H1 (cell line): Measurements from ENCODE around the gene UBE2V1. TPM values are rescaled to one million over a fixed set of nuclear protein-coding genes. Genes with fewer than 3 reads are reported as not detected.
A peak's percentile ranks its signal among the peaks of the same experiment; 100 is the strongest.

Experiments used
- CTCF ChIA-PET: fragments of 300-600 bp; sonication (Branson Sonifier 250); formaldehyde crosslinking; loops from one replicate; lab custom pipeline; 2021; ENCODE audit not compliant: partially characterized antibody; lab: Charles Lee
- POLR2A ChIA-PET: fragments of 300-600 bp; sonication (Branson Sonifier 250); formaldehyde crosslinking; loops from one replicate; lab custom pipeline; 2021; ENCODE audit warnings: inconsistent platforms; ENCODE audit not compliant: partially characterized antibody; lab: Charles Lee
- DNase-seq, 2 experiments: peaks; one replicate each; pipeline versions ENCODE4 v3.0.0 to v3.0.0-alpha.2; 2010 to 2022; ENCODE audit warnings: low spot score in 2 of 2, low read depth in 1 of 2, mixed read lengths in 1 of 2
- FAIRE-seq: peaks from 2 replicates; lab custom pipeline; 2011; peaks lifted over from hg19 to GRCh38; lab: Jason Lieb, UNC
- H2AFZ ChIP-seq: 2 replicates; pipeline ENCODE4 v1.8.1; 2012; ENCODE audit warnings: low read length, inconsistent platforms
- H2AK5ac ChIP-seq: 2 replicates; pipeline ENCODE4 v1.6.1; 2013; ENCODE audit warnings: low read depth, low read length
- H2BK120ac ChIP-seq: replicated peaks from 2 replicates; pipeline ENCODE3; 2013; ENCODE audit warnings: low read depth, low read length, inconsistent platforms
- H2BK12ac ChIP-seq: 2 replicates; pipeline ENCODE4 v1.6.1; 2013; ENCODE audit warnings: low read depth, low read length
- H2BK15ac ChIP-seq: 2 replicates; pipeline ENCODE4 v1.6.1; 2013; ENCODE audit warnings: low read length
- H2BK20ac ChIP-seq: 2 replicates; pipeline ENCODE4 v1.6.1; 2013; ENCODE audit warnings: low read length
- H2BK5ac ChIP-seq: 2 replicates; pipeline ENCODE4 v1.6.1; 2013; ENCODE audit warnings: low read depth, low read length
- H3K14ac ChIP-seq: 2 replicates; pipeline ENCODE4 v1.6.1; 2013; ENCODE audit warnings: inconsistent platforms; ENCODE audit not compliant: insufficient read length
- H3K18ac ChIP-seq: 2 replicates; pipeline ENCODE4 v1.6.1; 2013; ENCODE audit warnings: low read length; ENCODE audit errors: extremely low read depth
- H3K23ac ChIP-seq: 2 replicates; pipeline ENCODE4 v1.6.1; 2013; ENCODE audit warnings: inconsistent platforms; ENCODE audit not compliant: insufficient read length
- H3K23me2 ChIP-seq: 2 replicates; pipeline ENCODE4 v1.6.1; 2013; ENCODE audit warnings: low read depth, low read length
- H3K27ac ChIP-seq: 2 replicates; pipeline ENCODE4 v1.6.1; 2011; ENCODE audit warnings: low read depth, low read length, inconsistent platforms
- H3K27me3 ChIP-seq, 4 experiments: replicated peaks in 1 of 4; 1 replicate in 1 of 4; 2 replicates in 3 of 4; pipeline versions ENCODE4 v1.6.1 to v1.8.1; 2011 to 2013; ENCODE audit warnings: low read length in 3 of 4, mild to moderate bottlenecking in 3 of 4, inconsistent platforms in 2 of 4, mixed read lengths in 2 of 4, moderate library complexity in 1 of 4; ENCODE audit not compliant: control insufficient read depth in 3 of 4, insufficient read depth in 3 of 4; ENCODE audit errors: extremely low read depth in 1 of 4
- H3K36me3 ChIP-seq, 4 experiments: 2 replicates each; pipeline versions ENCODE4 v1.6.1 to v1.8.1; 2011 to 2013; ENCODE audit warnings: mild to moderate bottlenecking in 4 of 4, low read length in 3 of 4, moderate library complexity in 2 of 4, control low read depth in 1 of 4, inconsistent platforms in 1 of 4; ENCODE audit not compliant: insufficient read depth in 4 of 4, control insufficient read depth in 2 of 4
- H3K4ac ChIP-seq: replicated peaks from 2 replicates; pipeline ENCODE3; 2013; ENCODE audit warnings: low read length, low read depth, mixed read lengths, inconsistent platforms; ENCODE audit not compliant: insufficient read length
- H3K4me1 ChIP-seq, 4 experiments: replicated peaks in 1 of 4; 1 replicate in 1 of 4; 2 replicates in 3 of 4; pipeline versions ENCODE4 v1.6.1 to v1.8.1; 2011 to 2013; ENCODE audit warnings: low read length in 3 of 4, inconsistent platforms in 2 of 4, mixed read lengths in 1 of 4; ENCODE audit not compliant: insufficient read depth in 4 of 4, control insufficient read depth in 3 of 4
- H3K4me2 ChIP-seq, 2 experiments: 2 replicates each; pipeline versions ENCODE4 v1.6.1 to v1.8.1; 2011 to 2013; ENCODE audit warnings: low read depth in 2 of 2, low read length in 2 of 2, control low read depth in 1 of 2, inconsistent platforms in 1 of 2, mild to moderate bottlenecking in 1 of 2; ENCODE audit not compliant: insufficient read depth in 1 of 2
- H3K4me3 ChIP-seq, 4 experiments: fragments of 200-600, 300-600 bp in 1 of 4; sonication (generic), shearing (Covaris generic), sonication (Bioruptor Twin) in 1 of 4; 2 replicates each; pipeline versions ENCODE4 v1.5.1 to v1.8.1; 2011 to 2016; ENCODE audit warnings: low read length in 4 of 4, low read depth in 3 of 4, control low read depth in 2 of 4, inconsistent platforms in 2 of 4, mild to moderate bottlenecking in 2 of 4, mixed read lengths in 1 of 4, moderate library complexity in 1 of 4; ENCODE audit not compliant: insufficient read depth in 2 of 4; ENCODE audit errors: extremely low read depth in 1 of 4
- H3K56ac ChIP-seq: replicated peaks from 2 replicates; pipeline ENCODE3; 2013; ENCODE audit warnings: low read depth, mild to moderate bottlenecking, mixed read lengths, low read length, inconsistent platforms; ENCODE audit not compliant: insufficient read length
- H3K79me1 ChIP-seq: 2 replicates; pipeline ENCODE4 v1.6.1; 2013; ENCODE audit warnings: low read depth, low read length, control low read depth
- H3K79me2 ChIP-seq, 2 experiments: 2 replicates each; pipeline versions ENCODE4 v1.6.1 to v1.8.1; 2012 to 2013; ENCODE audit warnings: low read length in 2 of 2, mild to moderate bottlenecking in 2 of 2, inconsistent platforms in 1 of 2; ENCODE audit not compliant: insufficient read depth in 2 of 2, control insufficient read depth in 1 of 2
- H3K9ac ChIP-seq, 4 experiments: replicated peaks in 1 of 4; 1 replicate in 1 of 4; 2 replicates in 3 of 4; pipeline versions ENCODE4 v1.6.1 to v1.8.1; 2011 to 2013; ENCODE audit warnings: low read depth in 3 of 4, low read length in 3 of 4, control low read depth in 2 of 4, mild to moderate bottlenecking in 2 of 4, moderate library complexity in 2 of 4, inconsistent platforms in 1 of 4; ENCODE audit errors: extremely low read depth in 1 of 4
- H3K9me3 ChIP-seq, 2 experiments: 2 replicates each; pipeline versions ENCODE4 v1.6.1 to v1.8.1; 2012 to 2013; ENCODE audit warnings: mild to moderate bottlenecking in 2 of 2, moderate library complexity in 2 of 2, control low read depth in 1 of 2, inconsistent platforms in 1 of 2, low read depth in 1 of 2, low read length in 1 of 2, mixed read lengths in 1 of 2; ENCODE audit not compliant: insufficient read depth in 2 of 2
- H4K20me1 ChIP-seq, 2 experiments: replicated peaks in 1 of 2; 2 replicates each; pipeline versions ENCODE3 to v1.8.1; 2011 to 2013; ENCODE audit warnings: inconsistent platforms in 2 of 2, low read length in 2 of 2, mild to moderate bottlenecking in 1 of 2; ENCODE audit not compliant: insufficient read depth in 2 of 2, control insufficient read depth in 1 of 2
- H4K5ac ChIP-seq: 2 replicates; pipeline ENCODE4 v1.6.1; 2013; ENCODE audit warnings: low read length, low read depth, mixed read lengths, inconsistent platforms; ENCODE audit not compliant: insufficient read length
- H4K8ac ChIP-seq: 2 replicates; pipeline ENCODE4 v1.8.0; 2013; ENCODE audit warnings: mild to moderate bottlenecking, moderate library complexity, low read length, inconsistent platforms; ENCODE audit not compliant: insufficient read depth; ENCODE audit errors: extremely low read depth
- H4K91ac ChIP-seq: replicated peaks from 2 replicates; pipeline ENCODE3; 2013; ENCODE audit warnings: low read length, mixed read lengths, inconsistent platforms; ENCODE audit not compliant: insufficient read length
- EZH2 ChIP-seq: fragments of 200-600 bp; sonication (generic); IDR thresholded peaks from 2 replicates; pipeline ENCODE4 v1.7.1; 2012; ENCODE audit warnings: low read depth, mild to moderate bottlenecking, moderate library complexity, low read length, inconsistent platforms; ENCODE audit not compliant: severe bottlenecking
- RXRA ChIP-seq: IDR thresholded peaks from 2 replicates; pipeline ENCODE4 v1.6.1; 2011; ENCODE audit warnings: low read depth, mild to moderate bottlenecking, low read length, moderate library complexity; ENCODE audit not compliant: insufficient read depth
- SAP30 ChIP-seq: fragments of 300-600 bp; sonication (generic); IDR thresholded peaks from 2 replicates; pipeline ENCODE4 v1.7.1; 2012; ENCODE audit warnings: low read length, moderate library complexity, mild to moderate bottlenecking, inconsistent platforms; ENCODE audit not compliant: insufficient read depth, insufficient replicate concordance
- SP4 ChIP-seq: IDR thresholded peaks from 2 replicates; pipeline ENCODE4 v1.6.1; 2012; ENCODE audit warnings: low read length, inconsistent platforms
- TBP ChIP-seq: IDR thresholded peaks from 2 replicates; pipeline ENCODE4 v1.6.1; 2011; ENCODE audit warnings: low read depth, low read length, improper control_type of control experiment
- ZNF274 ChIP-seq: IDR thresholded peaks from 2 replicates; pipeline ENCODE4 v1.7.0; 2012; ENCODE audit warnings: low read length, borderline replicate concordance; ENCODE audit errors: extremely low read depth
- WGBS, 2 experiments: shearing (Covaris generic) in 1 of 2; methylation state at CpG; one replicate each; pipeline versions ENCODE4 v1.1.6 to v1.1.7; 2013 to 2015; ENCODE audit warnings: low lambda C conversion rate in 2 of 2, mixed read lengths in 2 of 2, inconsistent platforms in 1 of 2, low coverage in 1 of 2, missing lambda C conversion rate in 1 of 2; ENCODE audit not compliant: insufficient replicate concordance in 2 of 2, insufficient coverage in 1 of 2, insufficient read length in 1 of 2; ENCODE audit errors: extremely low coverage in 1 of 2, missing lambda C conversion rate in 1 of 2; 5-methylcytosine and 5-hydroxymethylcytosine counted together
- polyA plus RNA-seq, 7 experiments: library from polyadenylated mRNA; depleted of rRNA in 3 of 7; stranded (reverse) in 5 of 7; unstranded in 2 of 7; fragments of >200 nt in 5 of 7; fragments of 200-250 nt in 2 of 7; gene quantifications; 1 replicate in 5 of 7; 2 replicates in 1 of 7; 4 replicates in 1 of 7; pipeline versions ENCODE4 v1.2.1 to v1.2.3, GENCODE V29; 2011 to 2013; ENCODE audit warnings: missing spikeins in 2 of 7, mixed read lengths in 2 of 7
- total RNA-seq: library from RNA; stranded (reverse); fragmentation: NEBNext Ultra II Directional; extraction: Animal tissue kit (Norgen Biotek cat#: 25700); gene quantifications from 2 replicates; pipeline ENCODE4 v1.2.1, GENCODE V29; 2021

UBE2V1 gene
- total and polyA plus RNA-seq, 2 of the 8 experiments (the other 6 are each of a cell fraction or from before 2014, with no cell fraction given) = 141 to 184 TPM

- WGBS, 2 experiments = 77% methylated on average over 2 of the region's 2 CpGs; no CpG with 5 or more reads in 1 of the 2 experiments
- H3K23me2 ChIP-seq = no peaks in the 10 kb centered on the region; the same call in 1 of the 2 replicates
- H3K56ac ChIP-seq = no peak overlapping the region
- no peak overlapping the region for H3K27ac ChIP-seq
- H3K4ac ChIP-seq = no peak overlapping the region
- H2BK120ac ChIP-seq = no peak overlapping the region
- H4K91ac ChIP-seq = no peak overlapping the region
- no peak overlapping the region for H3K18ac ChIP-seq
- no peaks in the 10 kb centered on the region for H3K27me3 ChIP-seq
- H3K4me1 ChIP-seq = peaks cover 0 to 2% (median under 1%) of the 10 kb centered on the region in 4 experiments; a peak in 2 of 7 replicates
- peak overlapping the region; percentile 46 for H2BK15ac ChIP-seq
- CTCF ChIA-PET = interaction anchor here (0.5 to 21.4 kb wide), 5 partner anchors 11 to 1542 kb away, joined by 4 to 514 read pairs (median 13); partner anchors contain the start of gene SNAI1
- H2BK12ac ChIP-seq = no peak overlapping the region
- no peaks in the 10 kb centered on the region for H3K36me3 ChIP-seq
- H3K4me3 ChIP-seq = no peak overlapping the region
- no peak overlapping the region for H3K9ac ChIP-seq
- no peak overlapping the region for H3K14ac ChIP-seq
- no peaks in the 10 kb centered on the region for H3K79me1 ChIP-seq
- H3K9me3 ChIP-seq = no peaks in the 10 kb centered on the region
- no peak for TF ChIP-seq RXRA
- no peak for TF ChIP-seq SP4
- TF ChIP-seq ZNF274 = no peak
- TF ChIP-seq SAP30 = no peak
- TF ChIP-seq EZH2 = no peak
- no peak for TF ChIP-seq TBP
- no peak overlapping the region for H3K4me2 ChIP-seq
- no peak overlapping the region for H2BK20ac ChIP-seq
- FAIRE-seq (no peak), DNase-seq (no peak)
- POLR2A ChIA-PET = interaction anchor here (0.5 to 19.2 kb wide), 5 partner anchors 10 to 90 kb away, joined by 3 to 287 read pairs (median 3); partner anchors contain the start of gene SNAI1
- no peak overlapping the region for H4K5ac ChIP-seq
- H3K79me2 ChIP-seq = no peaks in the 10 kb centered on the region
- H2AK5ac ChIP-seq = no peak overlapping the region
- no peak overlapping the region for H3K23ac ChIP-seq
- H2BK5ac ChIP-seq = no peak overlapping the region
- H4K20me1 ChIP-seq = no peaks in the 10 kb centered on the region
- no peak overlapping the region for H4K8ac ChIP-seq
- no peak overlapping the region for H2AFZ ChIP-seq
Measured at GRCh38 chr20:50073500-50073899, 39.5 kb downstream of the UBE2V1 start.
